GM12878 (cell line): ENCODE data around the gene WDR48. TPM values are rescaled to one million over a fixed set of nuclear protein-coding genes. Genes with fewer than 3 reads are reported as not detected.
A peak's percentile ranks its signal among the peaks of the same experiment; 100 is the strongest.

Experiments
- ATAC-seq: fragments of 200-7000 bp; cut with Tn5 transposase; 3 replicates; pipeline ENCODE4 v1.9.1; 2020; ENCODE audit warnings: mild to moderate bottlenecking, moderate library complexity
- BruUV-seq: library from RNA; stranded (reverse); fragments of 400-500 nt; replicated peaks from 2 replicates; lab custom pipeline; 2021; lab: Mats Ljungman, UMichigan
- CTCF ChIA-PET: fragments of 300-600 bp; sonication (Branson Sonifier 250); formaldehyde crosslinking; extraction: SDS; loops from one replicate; lab custom pipeline; 2021; ENCODE audit warnings: inconsistent platforms; lab: Yijun Ruan, JAX
- POLR2A ChIA-PET: fragments of 350-600 bp; formaldehyde crosslinking; extraction: SDS; loops from one replicate; lab custom pipeline; 2021; ENCODE audit warnings: inconsistent platforms; lab: Charles Lee
- RAD21 ChIA-PET: fragments of 300-600 bp; sonication (Branson Sonifier 250); formaldehyde crosslinking; loops from one replicate; lab custom pipeline; 2023; ENCODE audit warnings: antibody characterized with exemption; ENCODE audit not compliant: unreplicated experiment; lab: Charles Lee
- SMC1A ChIA-PET: fragments of 300-600 bp; sonication (Branson Sonifier 250); formaldehyde crosslinking; loops from one replicate; lab custom pipeline; 2023; ENCODE audit not compliant: unreplicated experiment, uncharacterized antibody; lab: Charles Lee
- DNase-seq: peaks from one replicate; pipeline ENCODE4 v3.0.0-alpha.2; 2011; ENCODE audit warnings: low read depth, low spot score
- FAIRE-seq: peaks from 3 replicates; lab custom pipeline; 2011; peaks lifted over from hg19 to GRCh38; lab: Jason Lieb, UNC
- H2AFZ ChIP-seq: 2 replicates; pipeline ENCODE4 v1.6.0; 2011; ENCODE audit warnings: low read depth, low read length, control low read depth; ENCODE audit not compliant: control insufficient read depth
- H3K27ac ChIP-seq: 2 replicates; pipeline ENCODE4 v1.5.1; 2011; ENCODE audit warnings: control low read depth; ENCODE audit not compliant: control insufficient read depth, insufficient read depth
- H3K27me3 ChIP-seq, 2 experiments: replicated peaks in 1 of 2; 2 replicates each; pipeline versions ENCODE4 v1.6.0 to v1.6.1; 2011; ENCODE audit warnings: low read length in 1 of 2; ENCODE audit not compliant: control insufficient read depth in 2 of 2, insufficient read depth in 2 of 2
- H3K36me3 ChIP-seq, 2 experiments: 2 replicates each; pipeline ENCODE4 v1.5.1; 2011; ENCODE audit warnings: low read length in 1 of 2; ENCODE audit not compliant: control insufficient read depth in 2 of 2, insufficient read depth in 2 of 2
- H3K4me1 ChIP-seq: 2 replicates; pipeline ENCODE4 v1.6.1; 2011; ENCODE audit warnings: mild to moderate bottlenecking, low read length, moderate library complexity, mixed read lengths; ENCODE audit not compliant: control insufficient read depth, insufficient read depth
- H3K4me2 ChIP-seq: 2 replicates; pipeline ENCODE4 v1.6.0; 2011; ENCODE audit warnings: control low read depth; ENCODE audit not compliant: control insufficient read depth, insufficient read depth
- H3K4me3 ChIP-seq: fragments of 200-600 bp; sonication (generic); 2 replicates; pipeline ENCODE4 v1.5.1; 2016
- H3K79me2 ChIP-seq: 2 replicates; pipeline ENCODE4 v1.6.0; 2011; ENCODE audit warnings: low read length; ENCODE audit not compliant: control insufficient read depth, insufficient read depth
- H3K9ac ChIP-seq: 2 replicates; pipeline ENCODE4 v1.8.0; 2011; ENCODE audit warnings: low read length, control low read depth, mixed read lengths; ENCODE audit not compliant: control insufficient read depth, insufficient read depth
- H3K9me3 ChIP-seq: replicated peaks from 3 replicates; pipeline ENCODE4 v1.5.1; 2011; ENCODE audit warnings: mild to moderate bottlenecking, low read length; ENCODE audit not compliant: control insufficient read depth, insufficient read depth
- H4K20me1 ChIP-seq: 2 replicates; pipeline ENCODE4 v1.6.0; 2011; ENCODE audit not compliant: control insufficient read depth, insufficient read depth
- BMI1 ChIP-seq: fragments of 450-650 bp; IDR thresholded peaks from 2 replicates; pipeline ENCODE4 v1.6.1; 2016; ENCODE audit warnings: mild to moderate bottlenecking, moderate library complexity, borderline replicate concordance
- CHD1 ChIP-seq: IDR thresholded peaks from 2 replicates; pipeline ENCODE4 v1.6.1; 2012; ENCODE audit warnings: low read depth, low read length, improper control_type of control experiment
- CHD2 ChIP-seq: IDR thresholded peaks from 2 replicates; pipeline ENCODE4 v1.6.1; 2011; ENCODE audit warnings: low read depth, low read length, improper control_type of control experiment, borderline replicate concordance
- FOXK2 ChIP-seq: fragments of 450-650 bp; IDR thresholded peaks from 2 replicates; pipeline ENCODE4 v1.6.1; 2017; ENCODE audit warnings: mild to moderate bottlenecking, moderate library complexity
- FOXM1 ChIP-seq: IDR thresholded peaks from 2 replicates; pipeline ENCODE4 v1.6.1; 2012; ENCODE audit warnings: low read depth, mild to moderate bottlenecking, inconsistent platforms, low read length, moderate library complexity
- KAT2A ChIP-seq: conservative IDR thresholded peaks from 2 replicates; pipeline ENCODE4 v1.6.1; 2011; ENCODE audit warnings: low read depth, low read length; ENCODE audit not compliant: control insufficient read depth
- KDM1A ChIP-seq: fragments of 200-600 bp; sonication (generic); IDR thresholded peaks from 2 replicates; pipeline ENCODE4 v1.6.1; 2016; ENCODE audit warnings: borderline replicate concordance
- KLF5 ChIP-seq: fragments of 450-650 bp; IDR thresholded peaks from 2 replicates; pipeline ENCODE4 v1.6.1; 2014; ENCODE audit warnings: mild to moderate bottlenecking; ENCODE audit not compliant: partially characterized antibody
- MYB ChIP-seq: fragments of 150-350 bp; IDR thresholded peaks from 2 replicates; pipeline ENCODE4 v1.6.1; 2014; ENCODE audit warnings: mild to moderate bottlenecking, low read depth, low read length, borderline replicate concordance
- NFXL1 ChIP-seq: fragments of 450-650 bp; IDR thresholded peaks from 2 replicates; pipeline ENCODE4 v1.6.1; 2017; ENCODE audit warnings: antibody characterized with exemption, mild to moderate bottlenecking, borderline replicate concordance
- POLR2AphosphoS2 ChIP-seq: IDR thresholded peaks from 2 replicates; pipeline ENCODE4 v1.6.1; 2011; ENCODE audit warnings: low read depth, mild to moderate bottlenecking, low read length, improper control_type of control experiment, moderate library complexity
- POLR2AphosphoS5 ChIP-seq: IDR thresholded peaks from 2 replicates; pipeline ENCODE4 v1.6.1; 2011; ENCODE audit warnings: mild to moderate bottlenecking, low read length, inconsistent platforms
- SMAD1 ChIP-seq: fragments of 450-650 bp; IDR thresholded peaks from 2 replicates; pipeline ENCODE4 v1.6.1; 2018; ENCODE audit warnings: mild to moderate bottlenecking, low read depth; ENCODE audit not compliant: partially characterized antibody
- SUPT20H ChIP-seq: IDR thresholded peaks from 2 replicates; pipeline ENCODE4 v1.6.1; 2011; ENCODE audit warnings: low read depth, mild to moderate bottlenecking, low read length, moderate library complexity, borderline replicate concordance; ENCODE audit not compliant: control insufficient read depth
- TBL1XR1 ChIP-seq: IDR thresholded peaks from 2 replicates; pipeline ENCODE4 v1.6.1; 2012; ENCODE audit warnings: low read depth, low read length, improper control_type of control experiment
- WGBS: methylation state at CpG from one replicate; pipeline ENCODE4 v1.1.6; 2016; ENCODE audit warnings: low lambda C conversion rate; ENCODE audit not compliant: insufficient replicate concordance, insufficient coverage; ENCODE audit errors: missing lambda C conversion rate; 5-methylcytosine and 5-hydroxymethylcytosine counted together
- in situ Hi-C: fragments of 300-500 bp; cut with MboI; formaldehyde crosslinking; loops from 9 replicates; pipeline ENCODE4 v1.14.3; 2018; ENCODE audit warnings: mixed read lengths
- intact Hi-C: fragments of 100-400 bp; cut with micrococcal nuclease; formaldehyde crosslinking; loops from one replicate; pipeline ENCODE4 v1.14.2; 2022; ENCODE audit not compliant: unreplicated experiment
- polyA plus RNA-seq, 11 experiments: library from polyadenylated mRNA; depleted of rRNA in 4 of 11; unstranded in 6 of 11; stranded (reverse) in 5 of 11; fragments of >200 nt; fragmentation: Nextera tagmentation in 4 of 11; fragmentation: Illumina TruSeq in 1 of 11; extraction: Ambion mirVana in 4 of 11; extraction: Trizol in 1 of 11; gene quantifications; 1 replicate in 1 of 11; 2 replicates in 10 of 11; pipeline versions ENCODE4 v1.2.1 to v1.2.3, GENCODE V29; 2011 to 2016; ENCODE audit warnings: inconsistent platforms in 2 of 11, missing spikeins in 2 of 11, low read depth in 1 of 11
- total RNA-seq, 4 experiments: library from RNA; depleted of rRNA in 3 of 4; stranded (reverse); fragments of >200 nt in 3 of 4; fragmentation: Illumina TruSeq in 1 of 4; extraction: Trizol in 1 of 4; gene quantifications; 2 replicates each; pipeline versions ENCODE4 v1.2.1 to v1.2.3, GENCODE V29; 2013 to 2021
- TF ChIP-seq, protein P1 (sequence below): fragments of 450-650 bp; formaldehyde crosslinking; IDR thresholded peaks from 2 replicates; pipeline ENCODE4 v1.4.0; 2020; ENCODE audit warnings: mild to moderate bottlenecking, moderate library complexity
- TF ChIP-seq, protein P2 (sequence below): fragments of 450-650 bp; conservative IDR thresholded peaks from 2 replicates; pipeline ENCODE4 v1.6.1; 2017; ENCODE audit warnings: mild to moderate bottlenecking, moderate library complexity
- TF ChIP-seq, protein P3 (sequence below): fragments of 450-650 bp; IDR thresholded peaks from 2 replicates; pipeline ENCODE4 v1.6.1; 2017; ENCODE audit warnings: borderline replicate concordance

WDR48 gene
- total and polyA plus RNA-seq, 10 of the 15 experiments (the other 5 are each of a cell fraction or from before 2014, with no cell fraction given): 16.8 to 43.8 (median 29.0) TPM

DNA sequence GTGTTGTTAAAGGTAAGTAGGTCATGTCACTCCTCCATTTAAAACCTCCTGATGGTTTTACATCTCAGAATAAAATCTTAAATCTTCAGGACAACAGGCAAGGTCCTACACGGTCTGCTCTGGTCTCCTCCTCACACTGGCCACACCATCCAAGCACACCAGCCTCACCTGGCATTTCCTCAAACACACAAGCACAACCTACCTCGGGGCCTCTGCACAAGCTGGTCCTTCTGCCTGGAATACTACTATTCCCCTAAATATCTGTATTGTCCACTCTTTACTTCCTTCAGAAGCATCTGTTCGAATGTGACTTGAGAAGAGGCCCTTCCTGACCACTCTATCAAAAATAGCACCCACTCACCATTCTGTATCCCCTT, 53.9 kb downstream of the WDR48 start:
- peaks cover 14% of the 10 kb centered on the region for H3K79me2 ChIP-seq
- 37% methylated on average over 3 of the region's 3 CpGs for WGBS
- no peak for FAIRE-seq
- ChIA-PET RAD21 (interaction anchor here (1.1 to 2.2 kb wide), 3 partner anchors 21 to 183 kb away, joined by 3 to 7 read pairs (median 6); no protein-coding TSS in a partner anchor), SMC1A (interaction anchor here (0.6 to 2.9 kb wide), 13 partner anchors 17 to 186 kb away, joined by 3 to 8 read pairs (median 4); no protein-coding TSS in a partner anchor), CTCF (interaction anchor here (0.9 to 5.6 kb wide), 9 partner anchors 12 to 186 kb away, joined by 3 to 39 read pairs (median 5); no protein-coding TSS in a partner anchor), POLR2A (interaction anchor here (0.8 to 1.3 kb wide), 2 partner anchors 44 to 49 kb away, joined by 3 to 5 read pairs; no protein-coding TSS in a partner anchor)
- H2AFZ ChIP-seq: no peak overlapping the region
- H3K36me3 ChIP-seq: no peaks in the 10 kb centered on the region; a peak in 2 of 4 replicates
- peak overlapping the region; percentile 100; the same call in 1 of the 2 replicates for H3K4me2 ChIP-seq
- TSS peak; percentile 66 for BruUV-seq
- intact Hi-C loops (no loop called here), in situ Hi-C loops (no loop called here)
- peak overlapping the region; percentile 91; the same call in 1 of the 2 replicates for H3K4me3 ChIP-seq
- H3K9ac ChIP-seq: no peak overlapping the region; the same call in 1 of the 2 replicates
- no peak overlapping the region for H3K27ac ChIP-seq
- peaks cover 27% of the 10 kb centered on the region for H3K4me1 ChIP-seq
- H3K27me3 ChIP-seq: no peaks in the 10 kb centered on the region
- no peaks in the 10 kb centered on the region; the same call in 1 of the 2 replicates for H4K20me1 ChIP-seq
- ATAC-seq: no peak
- TF ChIP-seq BMI1: no peak
- no peak for TF ChIP-seq KLF5
- no peak for TF ChIP-seq POLR2AphosphoS5
- TF ChIP-seq, protein P1, sequence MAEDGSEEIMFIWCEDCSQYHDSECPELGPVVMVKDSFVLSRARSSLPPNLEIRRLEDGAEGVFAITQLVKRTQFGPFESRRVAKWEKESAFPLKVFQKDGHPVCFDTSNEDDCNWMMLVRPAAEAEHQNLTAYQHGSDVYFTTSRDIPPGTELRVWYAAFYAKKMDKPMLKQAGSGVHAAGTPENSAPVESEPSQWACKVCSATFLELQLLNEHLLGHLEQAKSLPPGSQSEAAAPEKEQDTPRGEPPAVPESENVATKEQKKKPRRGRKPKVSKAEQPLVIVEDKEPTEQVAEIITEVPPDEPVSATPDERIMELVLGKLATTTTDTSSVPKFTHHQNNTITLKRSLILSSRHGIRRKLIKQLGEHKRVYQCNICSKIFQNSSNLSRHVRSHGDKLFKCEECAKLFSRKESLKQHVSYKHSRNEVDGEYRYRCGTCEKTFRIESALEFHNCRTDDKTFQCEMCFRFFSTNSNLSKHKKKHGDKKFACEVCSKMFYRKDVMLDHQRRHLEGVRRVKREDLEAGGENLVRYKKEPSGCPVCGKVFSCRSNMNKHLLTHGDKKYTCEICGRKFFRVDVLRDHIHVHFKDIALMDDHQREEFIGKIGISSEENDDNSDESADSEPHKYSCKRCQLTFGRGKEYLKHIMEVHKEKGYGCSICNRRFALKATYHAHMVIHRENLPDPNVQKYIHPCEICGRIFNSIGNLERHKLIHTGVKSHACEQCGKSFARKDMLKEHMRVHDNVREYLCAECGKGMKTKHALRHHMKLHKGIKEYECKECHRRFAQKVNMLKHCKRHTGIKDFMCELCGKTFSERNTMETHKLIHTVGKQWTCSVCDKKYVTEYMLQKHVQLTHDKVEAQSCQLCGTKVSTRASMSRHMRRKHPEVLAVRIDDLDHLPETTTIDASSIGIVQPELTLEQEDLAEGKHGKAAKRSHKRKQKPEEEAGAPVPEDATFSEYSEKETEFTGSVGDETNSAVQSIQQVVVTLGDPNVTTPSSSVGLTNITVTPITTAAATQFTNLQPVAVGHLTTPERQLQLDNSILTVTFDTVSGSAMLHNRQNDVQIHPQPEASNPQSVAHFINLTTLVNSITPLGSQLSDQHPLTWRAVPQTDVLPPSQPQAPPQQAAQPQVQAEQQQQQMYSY: no peak
- no peak for TF ChIP-seq SUPT20H
- TF ChIP-seq, protein P2, sequence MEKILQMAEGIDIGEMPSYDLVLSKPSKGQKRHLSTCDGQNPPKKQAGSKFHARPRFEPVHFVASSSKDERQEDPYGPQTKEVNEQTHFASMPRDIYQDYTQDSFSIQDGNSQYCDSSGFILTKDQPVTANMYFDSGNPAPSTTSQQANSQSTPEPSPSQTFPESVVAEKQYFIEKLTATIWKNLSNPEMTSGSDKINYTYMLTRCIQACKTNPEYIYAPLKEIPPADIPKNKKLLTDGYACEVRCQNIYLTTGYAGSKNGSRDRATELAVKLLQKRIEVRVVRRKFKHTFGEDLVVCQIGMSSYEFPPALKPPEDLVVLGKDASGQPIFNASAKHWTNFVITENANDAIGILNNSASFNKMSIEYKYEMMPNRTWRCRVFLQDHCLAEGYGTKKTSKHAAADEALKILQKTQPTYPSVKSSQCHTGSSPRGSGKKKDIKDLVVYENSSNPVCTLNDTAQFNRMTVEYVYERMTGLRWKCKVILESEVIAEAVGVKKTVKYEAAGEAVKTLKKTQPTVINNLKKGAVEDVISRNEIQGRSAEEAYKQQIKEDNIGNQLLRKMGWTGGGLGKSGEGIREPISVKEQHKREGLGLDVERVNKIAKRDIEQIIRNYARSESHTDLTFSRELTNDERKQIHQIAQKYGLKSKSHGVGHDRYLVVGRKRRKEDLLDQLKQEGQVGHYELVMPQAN: no peak
- no peak for TF ChIP-seq POLR2AphosphoS2
- no peak for TF ChIP-seq FOXK2
- TF ChIP-seq CHD2: no peak
- no peak for TF ChIP-seq SMAD1
- TF ChIP-seq, protein P3, sequence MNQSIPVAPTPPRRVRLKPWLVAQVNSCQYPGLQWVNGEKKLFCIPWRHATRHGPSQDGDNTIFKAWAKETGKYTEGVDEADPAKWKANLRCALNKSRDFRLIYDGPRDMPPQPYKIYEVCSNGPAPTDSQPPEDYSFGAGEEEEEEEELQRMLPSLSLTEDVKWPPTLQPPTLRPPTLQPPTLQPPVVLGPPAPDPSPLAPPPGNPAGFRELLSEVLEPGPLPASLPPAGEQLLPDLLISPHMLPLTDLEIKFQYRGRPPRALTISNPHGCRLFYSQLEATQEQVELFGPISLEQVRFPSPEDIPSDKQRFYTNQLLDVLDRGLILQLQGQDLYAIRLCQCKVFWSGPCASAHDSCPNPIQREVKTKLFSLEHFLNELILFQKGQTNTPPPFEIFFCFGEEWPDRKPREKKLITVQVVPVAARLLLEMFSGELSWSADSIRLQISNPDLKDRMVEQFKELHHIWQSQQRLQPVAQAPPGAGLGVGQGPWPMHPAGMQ: no peak
- no peak for TF ChIP-seq KDM1A
- no peak for TF ChIP-seq NFXL1
- TF ChIP-seq TBL1XR1: no peak
- TF ChIP-seq CHD1: no peak
- TF ChIP-seq KAT2A: no peak
- no peak for TF ChIP-seq MYB
- no peak for TF ChIP-seq FOXM1
- H3K9me3 ChIP-seq: no peaks in the 10 kb centered on the region
- no peak for DNase-seq
